ENCODE data around the gene PADI2. TPM values are rescaled to one million over a fixed set of nuclear protein-coding genes. Genes with fewer than 3 reads are reported as not detected.

Gene PADI2
- total RNA-seq, 4 donors from 2014 or later: 156 to 176 (median 171) TPM

DNA sequence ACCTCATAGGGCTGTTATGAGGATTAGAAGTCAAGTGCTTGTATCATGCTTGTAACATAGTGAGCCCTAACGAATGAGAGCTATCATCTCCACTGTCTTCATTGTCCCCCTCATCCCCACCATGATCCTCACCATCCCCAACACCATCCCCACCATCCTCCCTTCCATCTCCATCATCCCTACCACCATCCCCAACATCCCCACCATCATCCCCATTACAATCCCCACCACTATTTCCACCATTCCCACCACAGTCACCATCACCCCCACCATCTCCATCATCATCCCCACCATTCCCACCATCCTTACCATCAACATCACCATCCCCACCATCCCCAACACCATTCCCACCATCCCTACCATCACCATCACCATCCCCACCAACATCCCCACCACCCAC is 46.6 kb upstream of the PADI2 start:
- H3K36me3 ChIP-seq: no peaks in the 10 kb centered on the region
- TF ChIP-seq, protein P1, sequence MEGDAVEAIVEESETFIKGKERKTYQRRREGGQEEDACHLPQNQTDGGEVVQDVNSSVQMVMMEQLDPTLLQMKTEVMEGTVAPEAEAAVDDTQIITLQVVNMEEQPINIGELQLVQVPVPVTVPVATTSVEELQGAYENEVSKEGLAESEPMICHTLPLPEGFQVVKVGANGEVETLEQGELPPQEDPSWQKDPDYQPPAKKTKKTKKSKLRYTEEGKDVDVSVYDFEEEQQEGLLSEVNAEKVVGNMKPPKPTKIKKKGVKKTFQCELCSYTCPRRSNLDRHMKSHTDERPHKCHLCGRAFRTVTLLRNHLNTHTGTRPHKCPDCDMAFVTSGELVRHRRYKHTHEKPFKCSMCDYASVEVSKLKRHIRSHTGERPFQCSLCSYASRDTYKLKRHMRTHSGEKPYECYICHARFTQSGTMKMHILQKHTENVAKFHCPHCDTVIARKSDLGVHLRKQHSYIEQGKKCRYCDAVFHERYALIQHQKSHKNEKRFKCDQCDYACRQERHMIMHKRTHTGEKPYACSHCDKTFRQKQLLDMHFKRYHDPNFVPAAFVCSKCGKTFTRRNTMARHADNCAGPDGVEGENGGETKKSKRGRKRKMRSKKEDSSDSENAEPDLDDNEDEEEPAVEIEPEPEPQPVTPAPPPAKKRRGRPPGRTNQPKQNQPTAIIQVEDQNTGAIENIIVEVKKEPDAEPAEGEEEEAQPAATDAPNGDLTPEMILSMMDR (IDR thresholded peaks at IDR 0.05 in 4 of 5, conservative IDR thresholded peaks at IDR 0.05 in 1 of 5): no peak
- no peak for TF ChIP-seq POLR2A (IDR thresholded peaks at IDR 0.05)
- peaks cover 0 to 5% (median 0%) of the 10 kb centered on the region in 3 donors for H3K27me3 ChIP-seq
- DNase-seq: no peak
- H3K27ac ChIP-seq: no peak overlapping the region
- H3K9me3 ChIP-seq: no peaks in the 10 kb centered on the region
- in situ Hi-C loops (cut with MboI; ENCODE audit: low sequenced_read_pairs in 4 of 4) (no loop called here), intact Hi-C loops (cut with DNase I; ENCODE audit: low total_unique reads) (no loop called here)
- no peak overlapping the region for H3K4me3 ChIP-seq
- no peak for ATAC-seq
- H3K4me1 ChIP-seq: peaks cover 10 to 12% of the 10 kb centered on the region in 2 donors

DNA sequence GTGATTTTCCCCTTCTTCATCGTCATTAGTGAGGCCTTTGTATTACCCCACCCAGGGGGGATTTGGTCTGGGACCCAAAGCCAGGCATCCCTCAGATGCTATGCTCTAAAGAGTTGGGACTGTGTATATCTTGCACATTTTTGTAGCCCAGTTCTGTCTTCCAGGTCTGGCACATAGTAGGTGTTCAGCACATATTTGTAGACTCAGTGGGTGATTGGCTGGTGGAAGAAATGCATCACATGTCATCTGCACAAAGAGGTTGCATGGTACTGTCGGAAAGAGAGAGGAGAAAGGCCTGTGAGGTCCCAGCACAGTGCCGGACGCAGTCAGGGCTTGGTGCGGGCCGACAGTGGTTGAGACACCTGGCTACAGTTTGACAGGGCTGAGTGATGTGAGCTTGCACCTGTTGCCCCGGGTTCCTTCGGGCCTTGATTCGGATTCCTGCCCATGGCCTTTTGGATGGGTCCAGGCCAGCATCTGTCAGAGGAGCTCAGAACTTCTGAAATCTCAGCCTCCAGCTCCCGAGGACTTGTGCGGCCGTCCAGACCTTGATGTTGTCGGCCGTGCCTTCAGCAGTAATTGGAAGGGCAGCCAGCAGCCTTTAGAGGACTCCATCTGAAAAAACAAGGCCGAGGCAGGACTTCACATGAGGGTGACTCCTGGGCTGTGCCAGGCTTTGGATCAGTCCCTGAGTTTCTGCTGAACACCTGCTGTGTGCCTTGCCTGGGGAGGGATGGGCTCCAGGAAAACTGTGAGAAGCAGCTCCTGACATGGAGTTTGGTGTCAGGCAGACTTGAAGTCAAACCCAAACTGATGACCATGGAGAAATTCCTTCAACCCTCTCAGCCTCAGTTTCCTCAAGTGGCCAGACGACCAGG is 44.8 kb upstream of the PADI2 start:
- H3K9me3 ChIP-seq: no peaks in the 10 kb centered on the region
- H3K4me3 ChIP-seq: no peak overlapping the region
- peaks cover 0 to 3% (median 0%) of the 10 kb centered on the region in 3 donors for H3K27me3 ChIP-seq
- peak; percentile 60 to 83 for ATAC-seq
- in situ Hi-C loops (cut with MboI; ENCODE audit: low sequenced_read_pairs in 4 of 4) (no loop called here), intact Hi-C loops (cut with DNase I; ENCODE audit: low total_unique reads) (no loop called here)
- H3K27ac ChIP-seq: peak overlapping the region in 1 of 4 donors; percentile 29
- TF ChIP-seq POLR2A (IDR thresholded peaks at IDR 0.05): no peak
- TF ChIP-seq, protein P1 (IDR thresholded peaks at IDR 0.05 in 4 of 5, conservative IDR thresholded peaks at IDR 0.05 in 1 of 5): no peak
- H3K36me3 ChIP-seq: no peaks in the 10 kb centered on the region
- peak in 1 of 2 donors; percentile 41 for DNase-seq
- H3K4me1 ChIP-seq: peaks cover 10 to 12% of the 10 kb centered on the region in 2 donors

DNA sequence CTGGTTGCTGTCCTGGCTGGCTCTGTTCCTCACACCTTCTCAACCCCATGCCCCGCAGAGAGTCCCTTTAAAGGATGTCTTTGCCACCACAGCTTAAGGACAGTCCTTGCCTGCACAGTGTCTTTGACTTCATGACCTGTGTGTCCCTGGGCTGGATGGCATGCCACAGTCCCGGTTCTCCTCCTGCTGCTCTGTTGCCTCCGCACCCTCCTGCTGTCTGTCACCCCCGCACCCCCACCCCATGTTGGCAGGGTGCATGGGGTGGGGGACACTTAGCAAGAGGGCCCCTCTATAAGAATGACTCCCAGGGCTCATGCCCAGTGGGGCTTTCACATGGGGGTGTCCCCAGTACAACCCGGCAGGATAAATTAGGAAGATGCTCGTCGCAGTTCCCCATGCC is 44.1 kb upstream of the PADI2 start:
- Histone ChIP-seq H3K4me3 (no peak overlapping the region), H3K4me1 (peaks cover 10 to 12% of the 10 kb centered on the region in 2 donors), H3K9me3 (no peaks in the 10 kb centered on the region), H3K27me3 (peaks cover 0 to 3% (median 0%) of the 10 kb centered on the region in 3 donors), H3K36me3 (no peaks in the 10 kb centered on the region), H3K27ac (no peak overlapping the region)
- TF ChIP-seq POLR2A (IDR thresholded peaks at IDR 0.05): no peak
- TF ChIP-seq, protein P1 (IDR thresholded peaks at IDR 0.05 in 4 of 5, conservative IDR thresholded peaks at IDR 0.05 in 1 of 5): no peak
- no peak for ATAC-seq
- intact Hi-C loops (cut with DNase I; ENCODE audit: low total_unique reads): no loop called here
- DNase-seq: no peak
- in situ Hi-C loops (cut with MboI; ENCODE audit: low sequenced_read_pairs in 4 of 4): no loop called here

DNA sequence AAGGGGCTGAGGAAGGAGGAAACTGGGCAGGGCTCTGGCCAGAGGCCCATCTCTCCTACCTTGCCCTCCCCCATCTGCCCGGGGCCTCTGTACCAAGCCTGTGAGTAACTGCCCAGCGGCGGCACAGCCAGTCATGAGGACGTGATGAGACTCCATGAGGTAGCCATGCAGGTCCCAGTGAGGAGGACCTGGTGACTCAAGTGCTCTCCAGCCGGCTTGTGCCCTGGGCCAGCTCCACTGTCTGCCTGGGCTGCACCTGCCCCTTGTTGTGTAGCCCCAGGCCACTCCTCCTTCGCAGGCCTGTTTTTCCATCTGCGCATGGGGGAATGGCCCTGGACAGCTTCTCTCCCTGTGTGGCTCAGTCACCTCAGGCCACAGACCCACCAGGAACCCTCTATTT is 43.7 kb upstream of the PADI2 start:
- intact Hi-C loops (cut with DNase I; ENCODE audit: low total_unique reads): no loop called here
- no peak overlapping the region for H3K27ac ChIP-seq
- DNase-seq (no peak), ATAC-seq (no peak)
- no peaks in the 10 kb centered on the region for H3K9me3 ChIP-seq
- H3K4me3 ChIP-seq: no peak overlapping the region
- in situ Hi-C loops (cut with MboI; ENCODE audit: low sequenced_read_pairs in 4 of 4): no loop called here
- no peaks in the 10 kb centered on the region for H3K36me3 ChIP-seq
- H3K4me1 ChIP-seq: peaks cover 10 to 12% of the 10 kb centered on the region in 2 donors
- no peak for TF ChIP-seq POLR2A (IDR thresholded peaks at IDR 0.05)
- TF ChIP-seq, protein P1 (IDR thresholded peaks at IDR 0.05 in 4 of 5, conservative IDR thresholded peaks at IDR 0.05 in 1 of 5): no peak
- H3K27me3 ChIP-seq: no peaks in the 10 kb centered on the region

Data from gastrocnemius medialis (tissue), 4 donors.